Fibroblast of skin of back (primary cell): ENCODE measurements around the gene TSPAN10.

ENCODE experiments used
- DNase-seq: peaks from one replicate; pipeline ENCODE4 v3.0.0-alpha.2; 2013

Gene TSPAN10

DNA sequence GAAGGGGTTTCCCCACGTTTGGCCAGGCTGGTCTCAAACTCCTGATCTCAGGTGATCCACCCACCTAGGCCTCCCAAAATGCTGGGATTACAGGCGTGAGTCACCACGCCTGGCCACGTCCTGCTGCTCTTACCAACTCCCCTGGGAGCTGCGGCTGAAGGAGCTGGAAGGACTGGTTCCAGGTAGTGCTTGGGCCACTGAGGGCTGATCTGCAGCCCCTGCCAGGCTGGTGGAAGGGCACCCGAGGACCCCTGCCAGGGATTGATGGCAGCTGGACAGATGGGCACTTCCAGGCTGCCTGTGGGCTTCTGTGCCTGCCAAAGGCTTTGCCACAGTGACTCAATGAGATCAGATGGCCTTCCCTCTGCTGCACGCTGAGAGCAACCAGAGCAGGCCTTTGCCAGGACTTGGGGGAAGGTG is 27.1 kb downstream of the TSPAN10 start:
- no peak for DNase-seq

DNA sequence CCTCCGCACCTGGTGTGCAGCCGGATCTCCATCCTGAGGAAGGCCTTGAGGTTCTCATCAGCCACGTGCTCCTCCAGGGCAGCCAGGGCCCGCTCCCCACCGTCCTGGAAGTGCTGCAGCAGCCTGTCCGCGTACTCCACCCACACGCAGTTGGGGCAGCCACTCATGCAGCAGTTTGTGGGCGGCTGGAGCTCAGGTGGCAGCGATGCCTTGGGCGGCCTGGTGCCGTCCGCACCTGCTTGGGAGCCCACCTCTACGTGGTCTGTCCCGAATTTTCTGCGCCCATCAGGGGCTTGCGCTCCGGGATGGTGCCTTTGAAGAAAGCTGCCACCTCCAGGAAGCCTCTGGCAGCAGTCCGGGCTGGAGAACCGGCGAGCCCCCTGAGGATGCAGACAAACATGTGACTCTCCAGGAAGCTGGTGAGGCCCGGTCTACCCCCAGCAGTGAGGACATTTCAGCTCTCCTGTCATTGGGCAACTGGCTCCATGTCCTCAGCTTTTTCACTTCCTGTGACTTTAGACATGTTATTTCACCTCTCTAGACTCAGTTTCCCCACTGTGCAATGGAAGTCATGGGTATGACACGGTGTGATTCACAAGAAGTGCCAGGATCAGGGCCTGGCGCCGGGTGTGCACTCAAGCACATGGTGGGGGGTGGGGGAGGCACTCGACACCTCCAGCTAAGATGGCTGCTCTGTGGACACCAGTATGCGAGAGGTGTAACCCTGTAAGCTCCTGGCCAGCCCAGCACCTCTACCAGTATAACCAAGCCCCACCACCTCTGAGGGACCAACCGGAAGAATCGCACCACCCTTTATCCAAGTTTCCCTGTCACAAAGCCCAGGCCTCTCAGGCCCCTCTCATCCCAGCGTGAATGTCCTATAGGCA is 28.5 kb downstream of the TSPAN10 start:
- peak; percentile 29 for DNase-seq

DNA sequence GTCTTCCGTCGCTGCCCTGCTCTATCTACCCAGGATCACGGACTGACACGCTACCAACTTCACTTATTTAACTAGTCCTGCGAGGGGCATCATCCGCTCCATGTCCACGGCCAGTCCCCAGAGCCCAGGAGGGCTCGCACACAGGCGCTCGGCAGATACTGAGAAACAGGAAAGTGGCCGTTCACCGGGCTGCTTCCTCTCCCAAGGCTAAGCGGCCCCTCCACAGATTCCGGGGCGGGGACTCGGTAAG is 29.0 kb downstream of the TSPAN10 start:
- DNase-seq = peak; percentile 43

DNA sequence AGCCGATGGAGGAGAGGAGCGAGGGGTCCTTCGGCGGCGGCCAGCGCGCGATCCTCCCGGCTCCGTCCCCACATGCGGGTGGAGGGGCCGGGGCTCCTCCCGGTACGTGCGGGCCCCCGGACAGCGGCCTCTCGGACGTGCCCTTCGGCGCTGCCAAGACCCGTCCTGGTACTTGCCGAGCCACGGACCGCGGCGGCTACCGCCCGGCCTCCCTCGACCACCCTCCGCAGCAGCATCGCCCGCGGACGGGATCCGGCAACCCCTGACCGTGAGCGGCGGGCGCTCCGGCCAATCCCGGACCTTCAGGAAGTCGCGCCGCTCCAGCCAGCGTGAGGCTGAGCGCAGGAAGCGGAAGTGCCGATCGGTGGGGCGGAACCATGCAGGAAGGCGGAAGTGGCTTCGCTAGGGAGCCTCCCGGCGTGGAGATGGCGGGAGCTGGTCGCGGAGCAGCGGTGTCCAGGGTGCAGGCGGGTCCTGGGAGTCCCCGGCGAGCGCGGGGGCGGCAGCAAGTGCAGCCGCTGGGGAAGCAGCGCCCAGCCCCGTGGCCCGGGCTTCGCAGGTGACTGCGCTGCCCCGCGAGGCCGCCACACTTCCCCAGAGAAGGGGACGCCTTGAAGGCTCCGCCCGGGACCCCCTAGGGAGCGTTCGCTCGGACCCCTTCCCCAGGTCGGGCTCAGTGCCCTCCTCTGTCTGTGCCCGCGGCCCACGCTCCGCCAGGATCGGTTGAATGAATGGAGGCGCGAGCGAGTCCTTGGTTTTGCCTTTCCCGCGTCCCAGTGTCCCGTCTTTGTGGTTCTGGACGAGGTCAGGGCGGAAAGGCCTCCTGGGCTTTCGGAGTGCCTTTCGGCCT is 29.6 kb downstream of the TSPAN10 start, which contains the start of the genes CCDC137 and OXLD1:
Gene CCDC137 (plus strand): TSS at position 396 of the 850 bp plus-strand sequence. CDS start 30 bp downstream, at position 426.
Gene OXLD1 (minus strand): TSS at position 264 of the 850 bp plus-strand sequence. CDS start 28 bp downstream, at position 236.
- peak; percentile 97 for DNase-seq

DNA sequence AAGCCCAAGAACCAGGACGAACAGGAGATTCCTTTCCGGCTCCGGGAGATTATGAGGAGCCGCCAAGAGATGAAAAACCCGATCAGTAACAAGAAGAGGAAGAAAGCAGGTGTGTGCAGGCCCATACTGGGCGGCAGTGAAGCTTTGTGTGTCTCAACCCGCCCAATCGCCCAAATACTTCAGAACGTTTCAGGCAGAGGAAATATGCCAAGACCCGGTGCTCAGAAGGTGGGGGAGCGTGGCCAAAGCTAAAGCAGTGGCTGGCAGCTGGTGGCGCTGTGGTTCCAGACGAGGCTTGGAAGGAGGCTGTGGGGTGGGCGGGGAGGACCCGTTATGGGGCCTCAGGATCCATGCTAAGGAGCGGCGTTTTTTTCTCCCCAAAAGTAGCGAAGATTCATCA is 30.8 kb downstream of the TSPAN10 start:
- DNase-seq = no peak

DNA sequence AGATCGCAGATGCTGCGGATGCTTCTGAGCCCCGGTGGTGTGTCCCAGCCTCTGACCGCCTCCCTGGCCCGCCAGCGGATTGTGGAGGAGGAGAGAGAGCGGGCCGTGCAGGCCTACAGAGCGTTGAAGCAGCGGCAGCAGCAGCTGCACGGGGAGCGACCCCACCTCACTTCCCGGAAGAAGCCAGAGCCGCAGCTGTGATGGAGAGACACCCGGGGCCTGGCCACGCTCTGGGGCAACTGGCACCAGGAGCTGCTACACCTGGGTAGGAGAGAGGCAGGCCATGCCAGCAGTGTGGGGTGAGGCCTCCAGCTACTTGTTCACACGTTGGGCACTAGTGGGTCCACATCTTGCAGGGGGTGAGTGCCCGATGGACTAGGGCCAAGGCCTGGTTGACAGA is 35.5 kb downstream of the TSPAN10 start:
- DNase-seq = no peak

DNA sequence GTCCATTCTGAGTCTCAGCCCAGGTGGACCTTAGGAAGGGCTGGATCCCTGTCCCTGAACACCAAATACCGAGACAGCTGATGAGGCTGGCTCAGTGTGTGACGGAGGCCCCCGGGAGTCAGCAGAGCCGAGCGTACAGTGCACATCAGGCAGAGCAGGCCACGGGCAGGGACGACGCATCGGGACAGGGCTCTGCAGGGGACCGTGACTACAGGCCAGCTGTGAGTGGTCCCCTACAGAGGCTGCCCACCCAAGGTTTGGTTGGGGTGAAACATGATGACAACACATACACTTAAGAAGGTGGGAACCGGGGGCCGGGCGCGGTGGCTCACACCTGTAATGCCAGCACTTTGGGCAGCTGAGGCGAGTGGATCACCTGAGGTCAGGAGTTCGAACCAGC is 36.0 kb downstream of the TSPAN10 start:
- no peak for DNase-seq

DNA sequence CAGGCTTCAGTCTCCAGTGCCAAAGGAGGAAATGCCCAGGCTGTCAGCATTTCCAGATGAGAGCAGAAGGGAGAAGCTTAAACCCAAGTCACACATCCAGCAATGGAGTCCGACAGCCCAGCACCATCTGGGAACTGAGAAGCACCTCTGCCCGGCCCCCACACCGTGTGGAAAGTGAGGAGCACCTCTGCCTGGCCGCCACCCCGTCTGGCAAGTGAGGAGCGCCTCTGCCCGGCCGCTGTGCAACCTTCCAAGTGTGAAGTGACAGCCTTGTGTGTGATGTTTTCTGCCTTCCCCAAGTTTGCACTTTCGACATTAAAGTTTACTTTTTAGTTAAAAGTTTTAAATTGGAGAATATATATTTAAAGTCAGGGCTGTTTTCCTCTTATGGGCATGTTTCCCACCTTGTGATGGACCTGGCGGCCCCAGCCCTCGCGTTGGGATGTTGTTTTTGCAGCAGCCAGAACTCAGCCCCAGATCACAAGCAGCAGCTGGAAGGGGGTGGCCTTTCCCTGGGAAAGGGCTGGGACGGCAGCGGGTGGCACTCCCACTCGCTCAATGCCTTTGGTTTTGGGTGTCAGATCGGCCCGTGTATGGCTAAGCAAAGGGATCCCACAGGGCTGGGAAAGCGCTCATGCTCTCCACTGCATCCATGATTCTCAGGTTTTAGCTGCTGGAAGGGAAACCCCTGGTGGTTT is 36.7 kb downstream of the TSPAN10 start:
- DNase-seq = no peak

DNA sequence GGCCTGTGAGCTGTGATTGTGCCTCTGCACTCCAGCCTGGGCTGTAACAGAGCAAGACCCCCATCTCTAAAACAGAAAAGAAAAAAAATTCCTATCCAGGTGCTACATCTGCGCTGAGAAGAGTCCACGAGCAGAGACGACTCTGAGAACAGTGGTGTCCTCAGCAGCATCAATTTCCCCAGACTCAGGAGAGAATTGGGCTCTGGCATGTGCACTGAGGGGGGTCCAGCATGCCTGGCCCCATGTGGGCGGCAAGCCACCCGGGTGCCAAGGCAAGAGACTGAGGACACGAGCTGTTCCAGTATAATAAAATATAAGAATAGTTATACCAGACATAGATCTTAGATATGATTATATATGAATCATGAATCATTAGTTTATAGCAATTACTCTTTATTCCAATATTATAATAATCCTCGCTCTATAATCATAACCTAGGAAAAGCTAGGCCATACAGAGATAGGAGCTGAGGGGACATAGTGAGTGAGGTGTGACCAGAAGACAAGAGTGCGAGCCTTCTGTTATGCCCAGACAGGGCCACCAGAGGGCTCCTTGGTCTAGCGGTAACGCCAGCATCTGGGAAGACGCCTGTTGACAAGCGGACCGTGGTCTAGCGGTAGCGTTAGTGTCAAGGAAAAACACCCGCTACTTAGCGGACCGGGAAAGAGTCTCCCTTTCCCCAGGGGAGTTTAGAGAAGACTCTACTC is 38.7 kb downstream of the TSPAN10 start:
- DNase-seq = peak; percentile 35

DNA sequence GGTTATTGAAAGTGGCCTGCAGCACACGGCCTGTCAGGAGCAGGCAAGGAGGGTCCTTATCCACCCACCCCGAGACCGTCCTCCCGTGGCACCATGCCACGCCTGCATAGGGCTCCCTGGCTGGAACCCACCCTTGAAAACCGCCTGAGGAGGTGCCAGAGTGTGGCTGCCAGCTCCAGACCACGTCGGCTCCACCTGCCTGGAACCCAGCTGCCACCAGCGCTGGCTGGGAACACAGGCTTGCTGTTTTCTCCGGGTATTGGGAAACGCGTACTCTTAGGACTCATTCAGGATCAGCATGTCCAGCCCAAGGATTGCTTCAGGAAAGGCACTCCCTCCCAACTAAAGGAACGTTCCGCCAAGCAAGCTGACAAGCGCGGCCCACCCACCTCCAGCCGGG is 39.9 kb downstream of the TSPAN10 start:
- DNase-seq = no peak

DNA sequence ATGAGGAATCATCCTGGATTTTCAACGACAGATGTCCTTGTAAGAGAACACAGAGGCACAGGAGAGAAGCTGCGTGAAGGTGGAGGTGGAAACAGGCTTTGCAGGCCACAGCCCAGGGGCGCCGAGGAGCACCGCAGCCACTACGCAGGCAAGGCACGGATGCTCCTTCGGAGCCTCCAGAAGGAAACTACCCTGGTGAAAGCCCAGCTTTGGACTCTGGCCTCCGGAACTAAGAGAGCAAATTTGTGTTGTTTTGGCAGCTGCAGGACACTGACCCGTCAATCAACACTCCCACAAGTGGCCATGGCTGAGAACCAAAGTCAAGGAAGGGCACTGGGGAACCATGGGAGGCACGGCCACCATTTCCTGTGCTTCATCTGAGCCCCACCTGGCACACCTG is 43.2 kb downstream of the TSPAN10 start:
- no peak for DNase-seq

DNA sequence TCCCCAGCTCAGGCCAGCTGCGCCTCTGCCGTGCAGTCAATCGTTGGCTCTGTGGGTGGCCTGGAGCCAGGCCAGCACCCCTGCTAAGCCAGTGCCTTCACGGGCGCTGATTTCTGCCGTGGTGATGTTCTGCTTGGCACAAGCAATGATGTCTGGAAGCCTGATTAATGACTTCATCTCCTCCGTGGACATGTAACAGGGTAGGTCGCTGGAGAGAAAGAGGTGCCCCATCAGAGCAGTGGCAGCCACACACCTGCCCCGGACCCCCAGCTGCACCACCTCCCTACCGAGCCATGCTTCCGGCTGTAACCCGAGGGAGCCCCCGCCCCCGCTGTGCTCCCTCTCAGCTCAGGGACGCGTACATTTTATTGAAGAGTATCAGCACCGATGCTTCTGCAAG is 44.7 kb downstream of the TSPAN10 start:
- no peak for DNase-seq

DNA sequence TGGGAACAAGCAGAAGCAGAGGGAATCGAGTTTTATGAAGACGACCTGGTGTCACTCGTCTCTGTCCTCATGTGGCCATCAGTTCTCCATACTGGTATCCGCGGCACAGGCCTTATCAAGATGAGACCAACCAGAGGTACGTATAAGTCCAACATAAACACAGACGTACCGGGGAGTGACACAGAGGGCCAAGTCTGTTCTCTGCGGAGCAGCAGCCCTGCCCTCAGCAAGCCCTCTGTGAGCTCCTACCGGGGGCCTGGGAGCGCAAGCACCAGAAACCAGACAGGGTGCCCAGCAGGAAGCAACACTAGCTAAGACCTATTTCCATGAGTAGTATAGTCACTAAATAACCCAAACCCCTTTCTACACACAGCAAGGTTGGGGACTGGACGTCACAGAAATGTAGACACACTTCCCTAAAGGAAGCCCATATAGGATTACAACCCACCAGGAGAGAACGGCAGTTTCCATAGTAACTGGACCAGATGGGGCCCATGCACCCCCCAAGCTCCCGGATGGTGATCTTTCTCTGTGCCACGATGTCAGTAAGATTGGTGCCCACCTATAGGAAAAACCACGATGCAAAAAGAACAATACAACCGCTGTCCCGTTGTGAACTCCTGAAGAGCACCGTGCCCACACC is 45.7 kb downstream of the TSPAN10 start:
- peak; percentile 9 for DNase-seq

DNA sequence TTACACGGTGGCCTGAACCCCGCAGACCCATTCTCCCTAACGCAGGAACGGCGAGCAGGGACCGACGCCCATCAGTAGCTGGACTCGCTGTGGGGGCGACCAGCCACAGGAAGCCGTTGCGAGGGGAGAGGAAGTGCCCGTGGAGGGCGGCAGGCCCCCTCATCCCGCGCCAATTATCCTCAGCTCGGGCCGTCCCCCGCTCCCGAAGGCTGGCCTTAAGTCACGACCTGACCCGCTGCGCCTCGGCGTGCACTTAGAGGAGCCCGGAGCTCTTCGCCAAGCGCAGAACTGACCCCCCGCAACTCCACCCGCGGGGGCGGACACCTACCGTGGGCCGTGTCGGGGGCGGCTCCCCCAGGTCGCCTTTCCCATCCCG is 46.2 kb downstream of the TSPAN10 start:
- no peak for DNase-seq

DNA sequence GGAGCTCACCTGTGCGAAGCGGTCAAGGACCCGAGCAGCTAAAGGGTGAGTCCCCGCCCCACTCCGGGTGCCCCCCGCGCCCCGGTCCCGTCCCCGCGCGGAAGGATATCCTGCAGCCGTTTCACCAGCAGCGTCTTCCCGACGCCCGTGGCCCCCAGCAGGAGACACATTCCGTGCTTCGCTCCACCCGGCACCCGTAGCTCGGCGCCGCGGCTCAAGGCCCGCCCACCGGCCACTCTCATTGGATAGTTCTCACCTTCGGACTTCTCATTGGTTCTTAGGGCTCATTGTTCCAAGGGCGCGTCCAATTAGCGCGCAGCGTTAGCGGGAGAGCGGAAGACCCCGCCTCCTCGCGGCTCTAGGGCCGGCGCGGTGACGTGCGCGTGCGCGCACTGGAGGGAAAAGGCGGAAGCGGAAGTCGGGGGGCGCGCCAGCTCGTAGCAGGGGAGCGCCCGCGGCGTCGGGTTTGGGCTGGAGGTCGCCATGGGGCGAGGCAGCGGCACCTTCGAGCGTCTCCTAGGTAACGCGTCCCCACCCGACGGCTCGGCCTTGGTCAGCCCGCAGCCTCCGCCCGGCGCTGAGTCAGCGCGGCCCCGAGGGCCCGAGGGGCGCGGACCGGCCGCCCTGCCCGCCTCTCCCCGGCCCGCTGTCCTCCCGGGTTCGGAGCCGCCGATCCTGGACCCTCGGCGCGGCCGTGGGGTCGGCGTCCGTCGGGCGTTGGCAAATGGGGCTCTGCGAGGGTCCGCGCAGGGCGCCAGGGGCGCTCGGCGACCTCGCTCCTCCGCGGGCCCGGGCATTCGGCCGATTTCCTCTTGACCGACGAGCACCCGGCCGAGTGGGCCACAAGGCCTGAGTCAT is 46.8 kb downstream of the TSPAN10 start, which contains the start of the genes ARL16 and HGS:
Gene ARL16 (minus strand): TSS at position 214 of the 858 bp plus-strand sequence. CDS start 44 bp downstream, at position 170.
Gene HGS (plus strand): TSS at position 428 of the 858 bp plus-strand sequence. CDS start 56 bp downstream, at position 484.
- peak; percentile 99 for DNase-seq

DNA sequence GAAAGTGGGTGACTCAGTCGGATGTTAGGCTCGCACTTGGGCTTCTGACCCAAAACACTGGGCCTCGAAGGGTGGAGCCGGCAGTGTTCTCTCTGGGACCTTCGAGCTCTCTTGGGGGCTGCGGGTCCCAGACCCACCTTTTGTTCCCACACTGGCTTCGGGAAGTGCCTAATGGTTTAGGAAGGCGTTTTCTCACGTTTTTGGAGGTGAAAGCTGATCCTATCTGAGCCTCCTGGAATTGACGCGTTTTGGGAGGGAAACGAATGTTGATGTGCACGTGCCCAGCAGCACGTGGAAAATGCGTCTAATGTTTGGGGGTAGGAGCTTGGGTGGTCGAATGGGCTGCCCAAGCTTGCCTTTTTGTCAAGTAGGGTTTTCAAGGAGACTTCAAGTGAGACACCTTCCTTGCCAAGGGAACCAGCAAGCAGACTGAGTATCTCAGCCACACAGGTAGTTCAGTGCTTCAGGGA is 47.5 kb downstream of the TSPAN10 start:
- peak; percentile 85 for DNase-seq

DNA sequence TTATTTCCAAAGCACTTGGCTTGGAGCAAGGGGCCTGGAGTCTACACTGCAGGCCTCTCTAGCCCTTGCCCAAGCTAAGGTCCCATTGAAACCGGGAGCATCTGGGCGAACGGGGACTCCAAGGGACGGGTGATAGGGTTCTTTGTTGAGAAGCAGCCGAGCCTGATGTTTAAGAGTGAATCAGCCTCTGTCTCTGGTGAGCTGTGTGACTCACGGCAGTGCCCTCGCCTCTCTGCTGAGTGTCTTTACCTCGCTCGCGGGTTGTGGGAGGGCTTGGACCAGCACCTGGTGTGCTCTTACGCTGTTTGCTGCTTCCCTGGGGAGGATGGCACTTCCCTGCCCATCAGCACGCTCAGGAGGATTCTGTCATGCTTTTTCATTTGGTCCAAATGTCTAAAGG is 48.1 kb downstream of the TSPAN10 start:
- peak; percentile 73 for DNase-seq

DNA sequence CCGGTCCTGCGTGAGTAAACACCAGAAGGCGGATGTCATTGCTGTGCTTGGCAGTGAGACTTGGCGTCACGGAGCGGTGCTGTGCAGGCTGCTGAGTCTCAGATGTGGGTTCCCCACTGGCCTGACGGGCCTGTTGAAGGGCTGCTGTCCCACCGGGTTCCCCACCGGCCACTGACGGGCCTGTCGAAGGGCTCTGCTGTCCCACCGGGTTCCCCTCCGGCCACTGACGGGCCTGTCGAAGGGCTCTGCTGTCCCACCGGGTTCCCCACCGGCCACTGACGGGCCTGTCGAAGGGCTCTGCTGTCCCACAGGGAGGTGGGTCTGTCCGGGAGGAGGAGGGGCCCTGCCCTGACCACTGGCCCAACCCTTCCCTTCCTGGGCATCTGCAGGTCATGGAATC is 49.6 kb downstream of the TSPAN10 start:
- no peak for DNase-seq

DNA sequence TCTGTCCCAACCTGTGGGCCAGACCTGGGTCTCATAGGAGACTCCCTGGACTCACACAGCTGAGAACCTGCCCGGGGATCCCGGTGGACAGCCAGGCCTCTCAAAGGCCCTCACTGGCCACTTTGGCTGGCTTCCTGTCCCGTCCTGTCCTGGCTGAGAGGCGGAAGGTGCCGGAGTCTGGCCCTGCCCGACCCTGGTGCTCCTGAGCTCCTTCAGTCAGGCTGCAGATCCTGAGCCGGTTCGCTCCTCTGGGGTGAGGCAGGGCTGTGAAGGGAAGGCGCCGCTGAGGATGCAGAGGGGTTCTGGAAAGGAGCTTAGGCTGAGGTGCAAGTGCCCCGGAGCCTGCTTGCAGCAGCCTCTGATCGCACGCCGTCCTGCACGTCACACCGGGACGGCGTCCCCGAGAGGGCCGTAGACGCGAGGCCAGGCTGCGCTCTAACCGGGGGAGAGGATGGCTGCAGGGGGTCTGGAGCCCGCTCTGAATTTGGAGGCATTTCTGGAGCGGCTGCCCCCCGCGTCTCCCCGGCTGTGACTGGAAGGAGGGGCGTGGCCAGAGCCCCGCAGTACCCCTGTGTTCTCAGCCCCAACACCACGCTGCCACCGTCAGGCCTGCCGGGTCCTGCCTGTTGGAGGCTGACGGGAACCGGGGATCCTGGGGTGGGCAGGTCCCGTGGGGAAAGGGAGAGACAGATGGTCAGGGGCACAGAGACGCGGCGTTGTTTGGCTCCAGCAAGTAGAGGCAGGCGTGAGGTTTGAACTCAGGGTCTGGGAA is 51.0 kb downstream of the TSPAN10 start:
- no peak for DNase-seq

DNA sequence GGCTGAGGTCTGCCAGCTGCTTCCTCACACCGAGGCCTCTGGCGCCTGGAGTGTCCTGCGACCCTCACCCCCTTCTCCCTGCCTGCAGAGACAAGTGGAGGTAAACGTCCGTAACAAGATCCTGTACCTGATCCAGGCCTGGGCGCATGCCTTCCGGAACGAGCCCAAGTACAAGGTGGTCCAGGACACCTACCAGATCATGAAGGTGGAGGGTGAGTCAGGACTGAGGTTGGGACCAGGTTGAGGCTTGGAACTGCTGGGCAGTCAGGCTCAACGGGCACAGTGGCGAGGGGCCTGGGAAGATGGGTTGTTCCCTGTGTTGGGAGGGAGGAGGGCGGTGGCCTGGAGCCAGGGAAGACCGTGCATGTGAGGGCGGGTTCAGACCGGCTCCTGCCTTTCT is 51.6 kb downstream of the TSPAN10 start:
- no peak for DNase-seq
